Adrenal gland (tissue), 5 donors: ENCODE measurements around the gene PPP1R9A.

Experiments
- POLR2A ChIP-seq, 2 donors: fragments of 450-650 bp; IDR thresholded peaks; one replicate each; pipeline ENCODE4 v1.6.1; 2017; ENCODE audit warnings: antibody characterized with exemption in 2 of 2, mild to moderate bottlenecking in 2 of 2, moderate library complexity in 1 of 2
- TF ChIP-seq, protein P1 (sequence below), 6 experiments: fragments of 450-650 bp in 4 of 6; fragments of 200-600 bp in 2 of 6; sonication (generic) in 1 of 6; IDR thresholded peaks; 1 replicate in 5 of 6; 2 replicates in 1 of 6; pipeline versions ENCODE4 v1.5.1 to v1.8.0; 2016 to 2021; ENCODE audit warnings: antibody characterized with exemption in 6 of 6, mild to moderate bottlenecking in 2 of 6, moderate library complexity in 1 of 6
- donor health status: DM: no; HTN: no; CAD: no.

DNA sequence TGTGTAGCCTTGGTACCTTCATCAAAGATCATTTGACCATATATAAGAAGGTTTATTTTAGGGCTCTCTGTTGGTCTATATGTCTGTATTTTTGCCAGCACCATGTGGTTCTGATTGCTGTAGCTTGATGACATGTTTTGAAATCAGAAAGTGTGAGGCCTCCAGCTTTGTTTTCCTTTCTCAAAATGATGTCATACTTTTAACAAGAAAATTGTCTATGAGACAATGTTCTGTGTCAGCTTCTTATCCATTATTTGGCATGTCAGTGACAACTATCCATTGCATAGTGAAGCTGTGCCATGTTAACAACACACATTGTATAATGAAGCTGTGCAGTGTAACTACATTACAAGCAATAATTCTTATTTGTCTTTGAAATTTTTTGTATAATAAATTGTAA lies 9.1 kb upstream of the PPP1R9A start:
- TF ChIP-seq POLR2A (IDR thresholded peaks at IDR 0.05) = no peak
- TF ChIP-seq, protein P1, sequence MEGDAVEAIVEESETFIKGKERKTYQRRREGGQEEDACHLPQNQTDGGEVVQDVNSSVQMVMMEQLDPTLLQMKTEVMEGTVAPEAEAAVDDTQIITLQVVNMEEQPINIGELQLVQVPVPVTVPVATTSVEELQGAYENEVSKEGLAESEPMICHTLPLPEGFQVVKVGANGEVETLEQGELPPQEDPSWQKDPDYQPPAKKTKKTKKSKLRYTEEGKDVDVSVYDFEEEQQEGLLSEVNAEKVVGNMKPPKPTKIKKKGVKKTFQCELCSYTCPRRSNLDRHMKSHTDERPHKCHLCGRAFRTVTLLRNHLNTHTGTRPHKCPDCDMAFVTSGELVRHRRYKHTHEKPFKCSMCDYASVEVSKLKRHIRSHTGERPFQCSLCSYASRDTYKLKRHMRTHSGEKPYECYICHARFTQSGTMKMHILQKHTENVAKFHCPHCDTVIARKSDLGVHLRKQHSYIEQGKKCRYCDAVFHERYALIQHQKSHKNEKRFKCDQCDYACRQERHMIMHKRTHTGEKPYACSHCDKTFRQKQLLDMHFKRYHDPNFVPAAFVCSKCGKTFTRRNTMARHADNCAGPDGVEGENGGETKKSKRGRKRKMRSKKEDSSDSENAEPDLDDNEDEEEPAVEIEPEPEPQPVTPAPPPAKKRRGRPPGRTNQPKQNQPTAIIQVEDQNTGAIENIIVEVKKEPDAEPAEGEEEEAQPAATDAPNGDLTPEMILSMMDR (IDR thresholded peaks at IDR 0.05) = no peak
